Middle frontal gyrus (tissue), 1 donor: ENCODE measurements around the gene FAM216A.
"Not testable (repeated sequence)": the region's sequence is repeated elsewhere in the genome, so short reads cannot be mapped to it uniquely, and the experiment has no call there.

ENCODE experiments used
- DNase-seq: peaks from one replicate; pipeline ENCODE4 v3.0.0-alpha.2; 2015; ENCODE audit warnings: low spot score; ENCODE audit errors: extremely low spot score

The FAM216A gene

GRCh38 chr12:110468214-110469048 lies at the start of gene FAM216A, which contains the start of gene GPN3:
TSS of gene FAM216A (plus strand) at chr12:110468845. CDS start at chr12:110468876, 31 bp downstream.
TSS of gene GPN3 (minus strand) at chr12:110468257. CDS start at chr12:110468203, 54 bp downstream.
- DNase-seq: peak; percentile 93

DNA sequence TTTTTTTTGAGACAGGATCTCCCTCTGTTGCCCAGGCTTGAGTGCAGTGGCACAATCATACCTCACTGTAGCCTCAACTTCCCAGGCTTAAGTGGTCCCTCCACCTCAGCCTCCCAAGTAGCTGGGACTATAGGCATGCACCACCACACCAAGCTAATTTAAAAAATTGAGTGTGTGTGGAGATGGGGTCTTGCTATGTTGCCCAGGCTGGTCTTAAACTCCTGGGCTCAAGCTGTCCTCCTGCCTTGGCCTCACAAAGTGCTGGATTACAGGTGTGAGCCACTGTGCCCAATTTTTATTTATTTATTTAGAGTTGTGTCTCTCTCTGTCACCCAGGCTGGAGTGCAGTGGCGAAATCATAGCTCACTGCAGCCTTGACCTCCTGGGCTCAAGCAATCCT lies 48.0 kb upstream of the FAM216A start:
- not testable (repeated sequence) for DNase-seq

DNA sequence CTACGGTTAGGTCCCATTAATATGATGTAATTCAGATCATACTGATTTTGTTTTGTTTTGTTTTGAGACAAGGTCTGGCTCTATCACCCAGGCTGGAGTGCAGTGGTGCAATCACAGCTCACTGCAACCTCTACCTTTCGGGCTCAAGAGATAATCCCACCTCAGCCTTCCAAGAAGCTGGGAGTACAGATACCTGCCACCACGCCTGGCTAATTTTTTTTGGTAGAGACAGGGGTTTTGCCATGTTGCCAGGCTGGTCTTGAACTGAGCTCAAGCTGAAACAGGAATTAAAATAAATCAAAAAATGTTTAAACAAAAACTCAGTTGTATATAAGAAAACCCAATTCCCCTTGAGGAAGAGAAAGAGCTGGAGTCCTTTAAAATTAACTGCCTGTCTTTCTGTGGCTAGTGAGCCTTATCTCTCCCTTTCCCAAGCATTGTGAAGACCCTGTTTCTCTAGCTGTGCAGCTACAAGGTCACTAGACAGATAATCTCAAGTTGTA lies 47.4 kb upstream of the FAM216A start:
- DNase-seq: no peak

- no peak for DNase-seq
These were observed 46.9 kb upstream of the FAM216A start for GRCh38 chr12:110421701-110422100.

DNA sequence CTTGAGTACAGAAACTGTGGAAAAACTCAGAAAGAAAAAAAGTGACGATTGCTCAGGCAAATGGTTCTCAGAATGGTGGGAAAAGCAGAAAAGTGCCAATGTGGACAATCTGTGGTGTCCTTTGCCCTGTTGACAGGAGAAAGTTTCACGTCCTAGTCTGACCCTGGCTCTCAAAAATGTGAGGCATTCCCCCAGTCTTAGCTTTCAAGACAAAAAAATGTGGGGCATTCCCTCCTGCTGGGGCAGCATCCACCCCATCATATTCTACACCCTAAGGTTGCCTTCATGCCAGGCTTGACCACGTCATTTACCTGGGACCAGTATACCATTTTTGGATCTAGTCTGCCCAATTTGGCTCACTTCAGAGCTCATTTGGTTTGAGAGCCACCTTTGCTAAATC lies 44.4 kb upstream of the FAM216A start:
- no peak for DNase-seq

DNA sequence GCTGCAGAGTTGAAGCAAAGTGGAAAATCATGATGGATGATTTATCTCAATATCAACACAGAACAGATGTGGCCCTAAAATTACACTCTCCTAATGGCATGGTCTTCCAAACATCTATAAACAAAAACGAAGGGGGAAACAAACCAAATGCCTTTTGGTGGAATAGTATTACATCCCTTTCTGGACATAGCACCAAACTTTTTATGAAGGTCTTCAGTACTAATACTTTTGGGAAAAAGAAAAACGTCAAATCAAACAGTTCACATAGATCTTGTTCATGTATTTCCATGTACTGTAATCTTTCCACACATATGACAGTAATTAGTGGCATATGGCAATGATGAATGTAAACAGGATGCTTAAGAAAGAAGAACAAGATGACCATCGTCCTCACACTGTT lies 42.2 kb upstream of the FAM216A start:
- no peak for DNase-seq

- DNase-seq: not testable (repeated sequence)
These were observed 39.0 kb upstream of the FAM216A start for GRCh38 chr12:110429676-110430075.

DNA sequence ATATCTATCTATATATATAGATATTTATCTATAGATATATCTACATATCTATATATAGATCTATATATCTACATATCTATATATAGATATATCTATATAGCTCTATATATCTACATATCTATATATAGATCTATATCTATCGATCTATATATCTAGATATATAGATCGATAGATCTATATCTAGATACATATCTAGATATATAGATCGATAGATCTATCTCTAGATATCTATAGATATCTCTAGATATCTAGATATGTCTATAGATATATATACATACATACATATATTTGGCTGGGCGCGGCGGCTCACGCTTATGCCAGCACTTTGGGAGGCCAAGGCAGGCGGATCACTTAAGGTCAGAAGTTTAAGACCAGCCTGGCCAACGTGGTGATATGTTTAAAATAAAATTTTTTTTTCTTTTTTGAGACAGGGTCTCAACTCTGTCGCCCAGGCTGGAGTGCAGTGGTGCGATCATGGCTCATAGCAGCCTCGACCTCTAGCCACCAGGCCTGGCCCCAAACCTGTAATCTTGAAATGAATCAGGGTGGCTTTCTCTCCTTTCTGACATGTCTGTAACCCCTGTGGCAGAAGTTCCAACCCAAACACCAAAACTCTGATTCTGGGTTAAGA lies 36.6 kb upstream of the FAM216A start:
- peak; percentile 29 for DNase-seq

GRCh38 chr12:110436231-110436630 lies 32.4 kb upstream of the FAM216A start:
- DNase-seq: no peak

GRCh38 chr12:110444455-110444854 lies 24.2 kb upstream of the FAM216A start:
- no peak for DNase-seq

DNA sequence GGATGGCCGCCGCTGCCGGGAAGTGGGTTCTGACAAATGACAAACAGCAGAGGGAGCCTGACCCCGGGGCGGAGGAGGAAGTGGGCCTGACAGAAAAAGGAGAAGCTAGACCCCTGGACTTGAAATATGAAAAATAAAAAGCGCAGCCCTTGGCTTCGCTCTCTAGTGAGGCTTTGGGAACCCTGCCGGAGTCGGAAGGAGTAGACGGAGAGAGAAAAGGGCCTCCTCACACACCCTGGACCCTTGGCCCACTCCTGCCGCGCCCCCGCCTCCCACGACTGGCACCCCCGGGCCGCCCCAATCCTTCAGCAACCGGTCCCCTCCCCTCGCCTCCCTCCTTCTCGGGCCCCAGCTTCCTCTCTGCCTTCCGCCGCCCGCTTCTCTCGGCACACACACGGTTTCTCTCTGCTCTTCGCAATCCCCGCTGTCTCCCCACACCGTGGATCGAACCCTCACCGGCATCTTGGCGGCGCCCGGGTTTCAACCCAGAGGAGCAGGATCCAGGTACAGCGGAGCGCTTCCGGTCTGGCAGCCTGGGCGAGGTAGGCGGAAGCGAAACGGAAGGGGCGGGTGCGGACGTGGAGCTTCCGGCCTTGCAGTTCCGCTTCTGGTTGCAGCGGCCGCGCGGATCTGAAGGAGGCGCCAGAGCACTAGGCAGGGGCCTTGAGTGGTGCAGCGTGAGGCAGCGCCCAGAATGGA lies 18.7 kb upstream of the FAM216A start, which contains the start of gene ARPC3:
TSS of gene ARPC3 (minus strand) at position 539 of the 699 bp plus-strand sequence. CDS start at position 462, 77 bp downstream.
- peak; percentile 84 for DNase-seq

- DNase-seq: no peak
These were observed 17.4 kb upstream of the FAM216A start for GRCh38 chr12:110451263-110451662.

DNA sequence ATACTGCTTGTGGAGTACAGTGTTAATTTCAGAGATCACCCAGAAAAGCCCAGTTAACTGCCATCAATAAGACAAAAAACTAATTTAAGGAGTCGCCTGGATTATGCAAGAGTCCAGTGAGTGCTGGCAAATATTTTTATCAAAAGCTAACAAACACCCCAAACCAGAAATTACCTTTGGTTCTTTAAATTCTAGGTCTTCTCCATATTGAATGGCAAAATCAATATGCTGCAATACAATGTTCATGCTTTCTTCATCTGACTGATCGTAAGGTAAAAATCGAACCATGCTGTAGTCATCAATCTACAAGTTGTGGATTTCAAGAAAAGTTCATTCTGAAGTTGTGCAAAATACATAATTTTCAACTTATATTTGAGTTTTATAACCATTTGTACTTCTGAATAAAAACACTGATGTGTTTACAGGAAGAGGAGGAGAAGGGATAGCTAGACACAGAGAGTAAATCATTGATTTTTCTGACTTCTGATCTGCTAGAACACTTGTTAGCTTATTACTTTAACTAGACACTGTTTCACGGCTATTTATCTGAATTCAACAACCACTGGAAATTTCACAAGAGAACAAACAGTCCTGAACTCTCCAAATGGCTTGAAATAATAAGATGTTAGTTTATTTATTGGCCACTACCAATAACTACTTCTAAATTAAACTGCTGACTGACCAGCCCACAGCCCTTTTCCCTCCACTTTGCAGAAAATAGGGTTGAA lies 14.9 kb upstream of the FAM216A start:
- no peak for DNase-seq

GRCh38 chr12:110458756-110459155 lies 9.9 kb upstream of the FAM216A start:
- no peak for DNase-seq

DNA sequence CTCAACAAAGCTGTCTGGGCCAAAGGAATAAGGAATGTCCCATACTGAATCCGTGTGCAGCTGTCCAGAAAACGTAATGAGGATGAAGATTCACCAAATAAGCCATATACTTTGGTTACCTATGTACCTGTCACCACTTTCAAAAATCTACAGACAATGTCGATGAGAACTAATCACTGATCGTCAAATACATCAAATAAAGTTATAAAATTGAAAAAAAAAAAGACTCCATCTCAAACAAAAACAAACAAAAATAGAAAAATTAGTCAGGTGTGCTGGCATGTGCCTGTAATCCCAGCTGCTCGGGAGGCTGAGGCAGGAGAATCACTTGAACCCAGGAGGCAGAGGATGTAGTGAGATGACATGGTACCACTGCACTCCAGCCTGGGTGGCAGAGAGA lies 7.5 kb upstream of the FAM216A start:
- not testable (repeated sequence) for DNase-seq

DNA sequence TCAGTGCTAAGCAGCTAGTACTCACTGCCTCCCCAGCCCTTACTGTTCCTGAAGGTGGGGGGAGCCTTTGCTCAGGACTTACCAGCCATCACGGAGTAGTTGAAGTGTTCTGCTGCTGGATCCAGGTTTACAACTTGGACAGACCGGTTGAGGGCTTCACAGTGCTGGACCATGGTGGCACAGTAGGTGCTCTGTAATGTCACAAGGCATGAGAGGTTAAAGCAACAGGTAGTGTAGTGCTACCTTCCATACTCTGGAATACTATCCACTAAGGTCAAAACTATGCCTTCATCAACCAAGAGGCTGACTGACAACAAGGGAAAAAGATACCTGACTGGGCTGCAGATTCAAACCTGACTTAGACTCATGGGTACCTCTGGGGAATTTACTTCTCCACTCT lies 3.6 kb upstream of the FAM216A start:
- no peak for DNase-seq

GRCh38 chr12:110465765-110466164 lies 2.9 kb upstream of the FAM216A start:
- not testable (repeated sequence) for DNase-seq

DNA sequence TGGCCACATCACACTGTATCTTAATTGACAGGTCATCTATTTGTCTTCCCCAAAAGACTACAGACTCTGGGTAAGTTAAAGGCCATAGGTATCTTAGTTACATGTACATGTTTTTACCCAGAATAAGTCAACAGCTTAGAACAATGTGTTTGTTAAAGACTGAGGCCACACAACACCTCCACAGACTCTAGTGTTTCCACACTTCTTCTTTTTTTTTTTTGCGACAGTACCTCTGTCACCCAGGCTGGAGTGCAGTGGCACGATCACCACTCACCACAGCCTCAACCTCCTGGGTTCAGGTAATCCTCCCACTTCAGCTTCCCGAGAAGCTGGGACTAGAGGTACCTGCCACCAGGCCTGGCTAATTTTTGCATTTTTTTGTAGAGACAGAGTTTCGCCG lies 1.9 kb upstream of the FAM216A start:
- no peak for DNase-seq

GRCh38 chr12:110467847-110468213 lies 815 bp upstream of the FAM216A start:
- no peak for DNase-seq

GRCh38 chr12:110475426-110475825 lies 6.8 kb downstream of the FAM216A start:
- DNase-seq: no peak
